NCI-H69 (cell line): ENCODE results near the gene WBP4.

Experiments
- DNase-seq: peaks from one replicate; lab custom pipeline; 2025; lab: John Stamatoyannopoulos, UW

The WBP4 gene

GRCh38 chr13:41049480-41050440, 11.5 kb upstream of the WBP4 start:
- no peak for DNase-seq

- no peak for DNase-seq
Observed at GRCh38 chr13:41052441-41052840, 8.9 kb upstream of the WBP4 start.

GRCh38 chr13:41053384-41053826, 7.9 kb upstream of the WBP4 start:
- no peak for DNase-seq

- peak; percentile 45 for DNase-seq
Observed at GRCh38 chr13:41054212-41054877, 7.0 kb upstream of the WBP4 start.

- DNase-seq, result peak; percentile 1
Observed at GRCh38 chr13:41054919-41055619, 6.2 kb upstream of the WBP4 start.

- DNase-seq, result no peak
Observed at GRCh38 chr13:41056194-41056593, 5.1 kb upstream of the WBP4 start.

GRCh38 chr13:41056826-41057711, 4.2 kb upstream of the WBP4 start:
- DNase-seq, result no peak

- no peak for DNase-seq
Observed at GRCh38 chr13:41058295-41059070, 2.8 kb upstream of the WBP4 start.

GRCh38 chr13:41059456-41060081, 1.7 kb upstream of the WBP4 start:
- peak; percentile 60 for DNase-seq

GRCh38 chr13:41060082-41060723, 1.1 kb upstream of the WBP4 start:
- DNase-seq, result peak; percentile 91

- peak; percentile 77 for DNase-seq
Observed at GRCh38 chr13:41060724-41061074, 610 bp upstream of the WBP4 start.

- peak; percentile 63 for DNase-seq
Observed at GRCh38 chr13:41061914-41062837, 867 bp downstream of the WBP4 start.

GRCh38 chr13:41064493-41064892, 3.2 kb downstream of the WBP4 start:
- DNase-seq, result no peak

GRCh38 chr13:41065078-41065477, 3.8 kb downstream of the WBP4 start:
- no peak for DNase-seq

GRCh38 chr13:41074523-41074922, 13.2 kb downstream of the WBP4 start:
- no peak for DNase-seq

GRCh38 chr13:41075034-41075433, 13.7 kb downstream of the WBP4 start:
- DNase-seq, result peak; percentile 31

GRCh38 chr13:41075485-41075884, 14.2 kb downstream of the WBP4 start:
- DNase-seq, result no peak

GRCh38 chr13:41077475-41077874, 16.2 kb downstream of the WBP4 start:
- DNase-seq, result no peak

GRCh38 chr13:41079725-41080124, 18.4 kb downstream of the WBP4 start:
- no peak for DNase-seq
